ENCODE results near the gene SYDE1. TPM values are rescaled to one million over a fixed set of nuclear protein-coding genes. Genes with fewer than 3 reads are reported as not detected.
A peak's percentile ranks its signal among the peaks of the same experiment; 100 is the strongest.

Gene SYDE1
- total RNA-seq, 1 donor from 2014 or later = 0.53 TPM

- Histone ChIP-seq H3K36me3 (ENCODE audit: control insufficient read depth, insufficient read depth, low read length) (peaks cover 6% of the 10 kb centered on the region), H3K27me3 (ENCODE audit: control insufficient read depth, insufficient read depth, low read length) (no peaks in the 10 kb centered on the region), H3K4me3 (ENCODE audit: low read depth, low read length) (peak overlapping the region; percentile 99)
- FAIRE-seq (no peak), DNase-seq (ENCODE audit: low read depth) (peak; percentile 92)
- TF ChIP-seq, protein P1, sequence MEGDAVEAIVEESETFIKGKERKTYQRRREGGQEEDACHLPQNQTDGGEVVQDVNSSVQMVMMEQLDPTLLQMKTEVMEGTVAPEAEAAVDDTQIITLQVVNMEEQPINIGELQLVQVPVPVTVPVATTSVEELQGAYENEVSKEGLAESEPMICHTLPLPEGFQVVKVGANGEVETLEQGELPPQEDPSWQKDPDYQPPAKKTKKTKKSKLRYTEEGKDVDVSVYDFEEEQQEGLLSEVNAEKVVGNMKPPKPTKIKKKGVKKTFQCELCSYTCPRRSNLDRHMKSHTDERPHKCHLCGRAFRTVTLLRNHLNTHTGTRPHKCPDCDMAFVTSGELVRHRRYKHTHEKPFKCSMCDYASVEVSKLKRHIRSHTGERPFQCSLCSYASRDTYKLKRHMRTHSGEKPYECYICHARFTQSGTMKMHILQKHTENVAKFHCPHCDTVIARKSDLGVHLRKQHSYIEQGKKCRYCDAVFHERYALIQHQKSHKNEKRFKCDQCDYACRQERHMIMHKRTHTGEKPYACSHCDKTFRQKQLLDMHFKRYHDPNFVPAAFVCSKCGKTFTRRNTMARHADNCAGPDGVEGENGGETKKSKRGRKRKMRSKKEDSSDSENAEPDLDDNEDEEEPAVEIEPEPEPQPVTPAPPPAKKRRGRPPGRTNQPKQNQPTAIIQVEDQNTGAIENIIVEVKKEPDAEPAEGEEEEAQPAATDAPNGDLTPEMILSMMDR (IDR thresholded peaks at IDR 0.05; ENCODE audit: insufficient read depth, low read length, severe bottlenecking) = peak; percentile 6
These were observed 18.2 kb downstream of the SYDE1 start for GRCh38 chr19:15125232-15126067.

DNA sequence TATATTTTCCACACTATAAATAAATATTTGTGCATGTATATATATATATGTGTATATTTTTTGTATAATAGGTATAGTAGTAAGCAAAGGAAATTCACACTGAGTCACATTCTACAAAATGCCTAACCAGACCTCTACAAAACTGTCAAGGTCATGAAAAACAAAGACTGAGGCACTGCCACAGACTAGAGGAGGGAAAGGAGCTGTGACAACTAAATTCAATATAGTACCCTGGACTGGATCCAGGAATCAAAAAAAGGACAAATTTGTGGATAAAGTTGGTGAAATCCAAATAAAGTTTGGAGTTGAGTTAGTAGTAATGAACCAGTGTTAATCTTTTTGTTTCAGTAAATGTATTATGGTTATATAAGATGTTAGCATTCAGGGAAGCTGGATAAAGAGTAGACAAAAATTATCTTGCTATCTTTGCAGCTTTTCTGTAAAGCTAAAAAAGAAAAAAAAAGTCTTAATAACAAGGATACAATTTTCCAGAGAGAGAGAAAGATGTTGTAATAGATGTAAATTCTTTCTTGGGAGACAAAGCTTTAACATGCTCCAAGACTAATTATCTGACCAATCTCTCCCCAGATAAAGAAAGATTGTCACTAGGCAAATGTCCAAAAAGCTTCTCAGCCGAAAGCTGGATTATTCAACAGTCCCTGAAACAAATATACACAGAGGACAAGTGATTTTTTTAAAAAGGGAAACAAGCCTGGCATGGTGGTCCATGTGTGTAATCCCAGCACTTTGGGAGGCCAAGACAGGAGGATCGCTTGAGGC is 19.1 kb downstream of the SYDE1 start:
- Histone ChIP-seq H3K36me3 (ENCODE audit: control insufficient read depth, insufficient read depth, low read length) (peaks cover 3% of the 10 kb centered on the region), H3K27me3 (ENCODE audit: control insufficient read depth, insufficient read depth, low read length) (no peaks in the 10 kb centered on the region), H3K4me3 (ENCODE audit: low read depth, low read length) (peak overlapping the region; percentile 99)
- FAIRE-seq (no peak), DNase-seq (ENCODE audit: low read depth) (no peak)
- TF ChIP-seq, protein P1 (IDR thresholded peaks at IDR 0.05; ENCODE audit: insufficient read depth, low read length, severe bottlenecking) = no peak

- no peak for DNase-seq (ENCODE audit: low read depth)
- FAIRE-seq = no peak
- no peaks in the 10 kb centered on the region for H3K27me3 ChIP-seq (ENCODE audit: control insufficient read depth, insufficient read depth, low read length)
- H3K36me3 ChIP-seq (ENCODE audit: control insufficient read depth, insufficient read depth, low read length) = peaks cover under 1% of the 10 kb centered on the region
- TF ChIP-seq, protein P1 (IDR thresholded peaks at IDR 0.05; ENCODE audit: insufficient read depth, low read length, severe bottlenecking) = no peak
- H3K4me3 ChIP-seq (ENCODE audit: low read depth, low read length) = no peak overlapping the region
These were observed 21.1 kb downstream of the SYDE1 start for GRCh38 chr19:15128162-15128770.

DNA sequence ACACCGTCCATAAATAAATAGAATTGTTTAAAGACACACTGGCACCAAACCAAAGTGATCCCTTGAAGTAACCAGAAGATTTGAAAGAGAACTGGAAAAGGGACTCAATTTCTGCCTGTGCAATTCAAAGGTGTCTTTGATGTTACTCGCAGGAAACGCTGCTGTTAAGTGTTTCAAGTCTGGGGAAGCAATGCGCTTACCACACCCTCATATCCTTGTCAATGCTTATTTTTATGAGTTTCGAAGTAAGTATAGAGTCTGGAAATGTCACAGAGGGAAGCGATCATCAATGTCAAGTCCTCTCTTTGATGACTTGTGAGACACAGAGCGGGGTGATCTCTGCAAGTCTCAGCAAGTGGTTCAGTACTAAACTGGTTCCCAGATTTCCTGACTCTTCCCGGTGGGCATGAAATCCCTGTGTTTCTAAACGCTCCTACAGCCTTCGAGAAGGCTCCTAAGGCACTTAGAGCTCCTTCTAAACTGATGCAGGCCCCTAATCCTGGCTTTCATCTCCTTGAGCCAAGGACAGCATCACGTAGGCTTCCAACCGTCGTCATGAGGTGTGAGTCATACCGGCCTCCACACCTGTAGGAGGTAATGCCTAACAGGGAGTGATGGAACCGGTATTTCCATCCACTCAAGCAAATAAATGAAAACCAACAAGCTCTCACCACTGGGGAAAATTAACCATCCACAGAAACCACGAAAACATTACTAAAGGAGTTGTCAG is 22.8 kb downstream of the SYDE1 start:
- Histone ChIP-seq H3K27me3 (ENCODE audit: control insufficient read depth, insufficient read depth, low read length) (no peaks in the 10 kb centered on the region), H3K36me3 (ENCODE audit: control insufficient read depth, insufficient read depth, low read length) (no peaks in the 10 kb centered on the region), H3K4me3 (ENCODE audit: low read depth, low read length) (no peak overlapping the region)
- peak; percentile 86 for DNase-seq (ENCODE audit: low read depth)
- FAIRE-seq = peak; percentile 88
- TF ChIP-seq, protein P1 (IDR thresholded peaks at IDR 0.05; ENCODE audit: insufficient read depth, low read length, severe bottlenecking) = no peak

DNA sequence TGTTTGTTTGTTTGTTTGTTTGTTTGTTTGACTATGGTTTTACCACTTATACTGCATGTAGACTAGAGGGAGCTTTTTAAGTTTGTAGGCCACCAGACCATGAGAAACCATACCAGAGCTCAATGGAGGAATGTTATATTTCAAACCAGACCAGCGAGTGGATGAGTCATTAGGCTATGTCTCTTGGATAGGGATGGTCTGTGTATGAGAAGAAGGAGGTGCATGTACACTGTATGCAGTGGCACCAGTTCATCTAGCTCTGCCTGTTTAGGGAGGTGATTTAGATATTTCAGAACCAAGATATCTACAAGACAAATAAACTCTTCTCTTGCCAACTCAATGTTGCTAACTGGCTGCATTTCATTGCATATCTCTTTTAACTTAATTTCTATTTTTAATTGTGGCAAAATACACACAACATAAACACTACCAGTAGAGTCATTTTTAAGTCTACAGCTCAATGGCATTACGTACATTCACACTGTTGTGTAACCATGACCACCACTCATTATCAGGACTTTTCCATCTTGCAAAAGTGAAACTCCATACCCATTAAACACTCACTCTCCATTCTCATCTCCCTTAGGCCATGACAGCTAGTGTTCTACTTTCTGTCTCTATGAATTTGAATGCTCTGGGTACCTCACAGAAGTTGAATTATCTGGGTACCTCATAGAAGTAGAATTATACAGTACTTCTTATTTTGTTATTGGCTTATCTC is 29.2 kb downstream of the SYDE1 start:
- H3K27me3 ChIP-seq (ENCODE audit: control insufficient read depth, insufficient read depth, low read length) = no peaks in the 10 kb centered on the region
- peak; percentile 68 for DNase-seq (ENCODE audit: low read depth)
- no peak overlapping the region for H3K4me3 ChIP-seq (ENCODE audit: low read depth, low read length)
- FAIRE-seq = peak; percentile 40
- TF ChIP-seq, protein P1 (IDR thresholded peaks at IDR 0.05; ENCODE audit: insufficient read depth, low read length, severe bottlenecking) = no peak
- no peaks in the 10 kb centered on the region for H3K36me3 ChIP-seq (ENCODE audit: control insufficient read depth, insufficient read depth, low read length)

Data from bronchial epithelial cell (primary cell).